Esophagus muscularis mucosa (tissue), 3 donors: ENCODE data around the gene PTPN7.

Experiments used
- POLR2A ChIP-seq: fragments of 450-650 bp; IDR thresholded peaks from one replicate; pipeline ENCODE4 v1.6.1; 2017; ENCODE audit warnings: antibody characterized with exemption, moderate library complexity, mild to moderate bottlenecking, low read depth
- POLR2AphosphoS5 ChIP-seq, 2 donors: sonication (generic); formaldehyde crosslinking; IDR thresholded peaks; one replicate each; pipeline ENCODE4 v1.6.1; 2017; ENCODE audit warnings: antibody characterized with exemption in 2 of 2
- TF ChIP-seq, protein P1 (sequence below), 3 experiments: fragments of 200-600 bp in 2 of 3; fragments of 450-650 bp in 1 of 3; sonication (generic) in 2 of 3; IDR thresholded peaks; one replicate each; pipeline ENCODE4 v1.5.1; 2017 to 2019; ENCODE audit warnings: antibody characterized with exemption in 3 of 3, mild to moderate bottlenecking in 2 of 3, moderate library complexity in 1 of 3

DNA sequence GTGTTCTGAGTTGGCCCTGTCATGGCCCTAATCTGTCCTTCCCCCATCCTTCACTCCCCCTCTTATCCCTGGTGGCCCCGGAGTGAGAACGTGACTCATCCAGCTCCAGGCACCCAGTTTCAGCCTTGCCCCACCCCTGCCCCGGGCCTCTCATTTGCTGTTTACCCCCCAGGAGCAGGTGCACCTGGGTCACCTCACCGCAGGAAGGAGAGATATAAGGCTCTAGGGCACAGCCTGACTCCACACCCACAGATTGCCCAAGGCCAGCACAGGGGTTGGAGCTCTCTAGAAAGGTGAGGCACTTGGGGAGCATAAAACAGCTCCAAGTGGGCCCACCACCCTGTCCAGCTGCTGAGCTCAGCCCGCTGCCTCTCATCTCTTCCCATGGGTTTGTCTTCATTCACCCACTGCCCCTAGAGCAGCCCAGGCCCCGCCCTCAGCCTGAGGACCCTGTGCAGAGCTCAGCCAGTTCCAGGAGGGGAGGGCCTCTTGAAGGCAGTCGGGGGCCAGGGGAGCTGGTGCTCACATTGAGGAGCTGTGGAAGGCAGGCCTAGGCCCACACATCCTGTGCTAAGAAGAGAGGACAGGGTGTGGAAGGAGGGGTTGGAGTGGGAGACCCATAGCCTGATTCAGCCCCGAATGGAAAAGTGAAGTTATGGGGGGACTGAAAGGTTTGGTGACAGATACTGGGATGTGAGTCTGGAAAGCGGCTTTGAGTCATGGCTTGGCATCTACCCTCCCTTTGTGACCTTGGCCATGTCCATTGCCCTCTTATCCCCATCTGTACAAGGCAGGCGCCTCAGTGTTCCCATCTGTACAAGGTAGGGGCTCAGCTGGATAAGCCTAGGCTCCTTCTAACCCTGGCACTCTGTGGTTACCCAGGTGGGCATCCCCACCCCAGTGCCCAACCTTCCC, 53.8 kb downstream of the PTPN7 start:
- TF ChIP-seq, protein P1, sequence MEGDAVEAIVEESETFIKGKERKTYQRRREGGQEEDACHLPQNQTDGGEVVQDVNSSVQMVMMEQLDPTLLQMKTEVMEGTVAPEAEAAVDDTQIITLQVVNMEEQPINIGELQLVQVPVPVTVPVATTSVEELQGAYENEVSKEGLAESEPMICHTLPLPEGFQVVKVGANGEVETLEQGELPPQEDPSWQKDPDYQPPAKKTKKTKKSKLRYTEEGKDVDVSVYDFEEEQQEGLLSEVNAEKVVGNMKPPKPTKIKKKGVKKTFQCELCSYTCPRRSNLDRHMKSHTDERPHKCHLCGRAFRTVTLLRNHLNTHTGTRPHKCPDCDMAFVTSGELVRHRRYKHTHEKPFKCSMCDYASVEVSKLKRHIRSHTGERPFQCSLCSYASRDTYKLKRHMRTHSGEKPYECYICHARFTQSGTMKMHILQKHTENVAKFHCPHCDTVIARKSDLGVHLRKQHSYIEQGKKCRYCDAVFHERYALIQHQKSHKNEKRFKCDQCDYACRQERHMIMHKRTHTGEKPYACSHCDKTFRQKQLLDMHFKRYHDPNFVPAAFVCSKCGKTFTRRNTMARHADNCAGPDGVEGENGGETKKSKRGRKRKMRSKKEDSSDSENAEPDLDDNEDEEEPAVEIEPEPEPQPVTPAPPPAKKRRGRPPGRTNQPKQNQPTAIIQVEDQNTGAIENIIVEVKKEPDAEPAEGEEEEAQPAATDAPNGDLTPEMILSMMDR (IDR thresholded peaks at IDR 0.05): no peak
- no peak for TF ChIP-seq POLR2AphosphoS5 (IDR thresholded peaks at IDR 0.05)
- TF ChIP-seq POLR2A: no peak
